ENCODE measurements around the gene BMI1.

The BMI1 gene

DNA sequence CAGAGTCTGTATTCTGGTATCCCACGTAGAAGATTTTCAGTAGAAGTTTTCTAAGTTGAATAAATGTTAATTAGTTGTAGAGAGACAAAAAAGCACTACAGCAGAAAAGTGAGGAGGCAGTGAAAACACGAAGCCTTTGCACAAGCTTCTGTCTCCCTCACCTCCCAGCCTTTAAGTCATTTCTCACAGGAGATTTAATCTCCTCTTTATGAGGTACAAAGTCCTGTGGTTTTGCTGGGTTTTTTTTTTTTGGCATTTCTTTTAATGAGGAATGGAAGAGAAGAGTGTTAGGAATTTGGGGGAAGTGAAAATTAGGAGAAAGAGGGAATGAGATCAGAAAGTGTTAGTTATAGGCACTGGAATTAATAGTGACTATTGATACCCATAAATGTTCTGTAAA lies 45.9 kb downstream of the BMI1 start:
- Histone ChIP-seq H3K27me3 (ENCODE audit: control insufficient read depth, low read length) (no peaks in the 10 kb centered on the region), H3K36me3 (ENCODE audit: control insufficient read depth, low read length) (no peaks in the 10 kb centered on the region), H3K9me3 (ENCODE audit: control insufficient read depth, insufficient read depth, low read length) (no peaks in the 10 kb centered on the region), H3K4me2 (ENCODE audit: low read length) (no peak overlapping the region), H3K79me2 (ENCODE audit: control insufficient read depth, low read length) (no peaks in the 10 kb centered on the region), H3K27ac (ENCODE audit: low read depth, low read length) (no peak overlapping the region), H4K20me1 (ENCODE audit: control insufficient read depth, insufficient read depth, low read depth, low read length) (no peaks in the 10 kb centered on the region), H3K4me3 (ENCODE audit: low read length) (no peak overlapping the region), H3F3A (ENCODE audit: control insufficient read depth, insufficient read depth) (no peaks in the 10 kb centered on the region), H3K4me1 (ENCODE audit: control insufficient read depth, low read length) (peaks cover 43% of the 10 kb centered on the region), H3K9me2 (replicated peaks; ENCODE audit: control insufficient read depth, low read length) (no peaks in the 10 kb centered on the region)
- TF ChIP-seq, protein P1, sequence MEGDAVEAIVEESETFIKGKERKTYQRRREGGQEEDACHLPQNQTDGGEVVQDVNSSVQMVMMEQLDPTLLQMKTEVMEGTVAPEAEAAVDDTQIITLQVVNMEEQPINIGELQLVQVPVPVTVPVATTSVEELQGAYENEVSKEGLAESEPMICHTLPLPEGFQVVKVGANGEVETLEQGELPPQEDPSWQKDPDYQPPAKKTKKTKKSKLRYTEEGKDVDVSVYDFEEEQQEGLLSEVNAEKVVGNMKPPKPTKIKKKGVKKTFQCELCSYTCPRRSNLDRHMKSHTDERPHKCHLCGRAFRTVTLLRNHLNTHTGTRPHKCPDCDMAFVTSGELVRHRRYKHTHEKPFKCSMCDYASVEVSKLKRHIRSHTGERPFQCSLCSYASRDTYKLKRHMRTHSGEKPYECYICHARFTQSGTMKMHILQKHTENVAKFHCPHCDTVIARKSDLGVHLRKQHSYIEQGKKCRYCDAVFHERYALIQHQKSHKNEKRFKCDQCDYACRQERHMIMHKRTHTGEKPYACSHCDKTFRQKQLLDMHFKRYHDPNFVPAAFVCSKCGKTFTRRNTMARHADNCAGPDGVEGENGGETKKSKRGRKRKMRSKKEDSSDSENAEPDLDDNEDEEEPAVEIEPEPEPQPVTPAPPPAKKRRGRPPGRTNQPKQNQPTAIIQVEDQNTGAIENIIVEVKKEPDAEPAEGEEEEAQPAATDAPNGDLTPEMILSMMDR (IDR thresholded peaks at IDR 0.05; ENCODE audit: low read depth, low read length, poor library complexity, severe bottlenecking): no peak
- no peak for TF ChIP-seq EZH2phosphoT487 (IDR thresholded peaks at IDR 0.05; ENCODE audit: borderline replicate concordance, low read length)

DNA sequence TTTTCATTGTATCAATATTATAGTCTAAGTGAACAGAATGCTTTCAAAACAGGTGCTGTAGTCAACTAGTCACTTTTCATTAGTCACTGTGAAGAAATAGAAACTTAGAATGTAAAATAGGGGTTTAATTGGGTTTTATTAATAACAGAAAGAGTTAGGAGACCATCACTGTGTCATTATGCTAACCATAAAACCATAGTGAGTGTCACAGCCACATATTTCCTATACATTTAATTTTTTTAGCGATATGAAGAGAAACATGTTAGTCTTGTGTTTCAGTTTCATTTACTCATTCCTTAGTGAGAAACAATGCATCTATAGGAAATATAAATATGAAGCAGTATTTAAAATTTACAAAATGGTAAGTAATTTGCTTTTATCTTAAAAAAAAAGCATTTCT lies 46.6 kb downstream of the BMI1 start:
- no peak overlapping the region for H3K27ac ChIP-seq (ENCODE audit: low read depth, low read length)
- H3K4me1 ChIP-seq (ENCODE audit: control insufficient read depth, low read length): peaks cover 45% of the 10 kb centered on the region
- H3K4me3 ChIP-seq (ENCODE audit: low read length): no peak overlapping the region
- no peaks in the 10 kb centered on the region for H3K9me2 ChIP-seq (replicated peaks; ENCODE audit: control insufficient read depth, low read length)
- no peaks in the 10 kb centered on the region for H3K36me3 ChIP-seq (ENCODE audit: control insufficient read depth, low read length)
- TF ChIP-seq EZH2phosphoT487 (IDR thresholded peaks at IDR 0.05; ENCODE audit: borderline replicate concordance, low read length): no peak
- TF ChIP-seq, protein P1 (IDR thresholded peaks at IDR 0.05; ENCODE audit: low read depth, low read length, poor library complexity, severe bottlenecking): no peak
- H3K4me2 ChIP-seq (ENCODE audit: low read length): no peak overlapping the region
- no peaks in the 10 kb centered on the region for H3K79me2 ChIP-seq (ENCODE audit: control insufficient read depth, low read length)
- H3F3A ChIP-seq (ENCODE audit: control insufficient read depth, insufficient read depth): no peaks in the 10 kb centered on the region
- H4K20me1 ChIP-seq (ENCODE audit: control insufficient read depth, insufficient read depth, low read depth, low read length): no peaks in the 10 kb centered on the region
- no peaks in the 10 kb centered on the region for H3K27me3 ChIP-seq (ENCODE audit: control insufficient read depth, low read length)
- H3K9me3 ChIP-seq (ENCODE audit: control insufficient read depth, insufficient read depth, low read length): no peaks in the 10 kb centered on the region

DNA sequence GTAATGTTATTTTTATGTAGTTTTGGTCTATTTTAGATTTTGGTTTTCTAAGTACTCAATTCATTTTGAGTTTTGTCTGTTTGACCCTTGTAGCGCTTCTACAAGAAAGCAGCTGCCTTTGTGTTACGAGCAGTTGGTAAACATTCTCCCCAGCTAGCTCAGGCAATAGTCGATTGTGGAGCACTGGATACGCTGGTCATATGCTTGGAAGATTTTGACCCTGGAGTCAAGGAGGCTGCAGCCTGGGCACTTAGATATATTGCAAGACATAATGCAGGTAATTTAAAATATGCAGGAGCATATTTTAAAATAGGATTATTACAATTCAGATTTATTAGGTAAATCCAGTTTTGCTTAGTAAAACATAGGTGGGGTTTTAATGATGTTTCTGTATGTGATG lies 47.5 kb downstream of the BMI1 start:
- Histone ChIP-seq H3K27ac (ENCODE audit: low read depth, low read length) (no peak overlapping the region), H3K4me1 (ENCODE audit: control insufficient read depth, low read length) (peaks cover 45% of the 10 kb centered on the region), H3K4me3 (ENCODE audit: low read length) (no peak overlapping the region), H3K27me3 (ENCODE audit: control insufficient read depth, low read length) (no peaks in the 10 kb centered on the region), H3K9me2 (replicated peaks; ENCODE audit: control insufficient read depth, low read length) (no peaks in the 10 kb centered on the region), H4K20me1 (ENCODE audit: control insufficient read depth, insufficient read depth, low read depth, low read length) (no peaks in the 10 kb centered on the region), H3K36me3 (ENCODE audit: control insufficient read depth, low read length) (no peaks in the 10 kb centered on the region), H3K4me2 (ENCODE audit: low read length) (no peak overlapping the region), H3K9me3 (ENCODE audit: control insufficient read depth, insufficient read depth, low read length) (no peaks in the 10 kb centered on the region), H3K79me2 (ENCODE audit: control insufficient read depth, low read length) (no peaks in the 10 kb centered on the region), H3F3A (ENCODE audit: control insufficient read depth, insufficient read depth) (no peaks in the 10 kb centered on the region)
- TF ChIP-seq, protein P1 (IDR thresholded peaks at IDR 0.05; ENCODE audit: low read depth, low read length, poor library complexity, severe bottlenecking): no peak
- no peak for TF ChIP-seq EZH2phosphoT487 (IDR thresholded peaks at IDR 0.05; ENCODE audit: borderline replicate concordance, low read length)

DNA sequence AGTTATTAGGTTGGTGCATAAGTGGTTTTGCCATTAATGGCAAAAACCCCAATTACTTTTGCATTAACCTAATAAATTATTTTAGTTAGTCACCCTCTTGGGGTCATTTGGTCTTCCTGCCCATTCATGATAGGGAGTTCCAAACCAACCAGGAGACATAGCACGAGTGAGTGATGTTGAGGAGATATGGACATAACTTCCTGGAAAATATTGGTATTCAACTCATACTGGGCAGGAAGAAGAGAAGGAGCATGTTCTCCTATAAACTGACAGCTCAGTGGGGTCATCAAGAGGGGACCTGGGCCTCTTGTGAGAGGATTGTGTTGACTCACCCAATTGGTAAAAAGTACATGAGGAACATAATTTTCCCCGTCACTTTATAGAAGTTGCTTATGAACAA lies 48.1 kb downstream of the BMI1 start:
- Histone ChIP-seq H3K27me3 (ENCODE audit: control insufficient read depth, low read length) (no peaks in the 10 kb centered on the region), H3K36me3 (ENCODE audit: control insufficient read depth, low read length) (no peaks in the 10 kb centered on the region), H3K27ac (ENCODE audit: low read depth, low read length) (no peak overlapping the region), H4K20me1 (ENCODE audit: control insufficient read depth, insufficient read depth, low read depth, low read length) (no peaks in the 10 kb centered on the region), H3K9me2 (replicated peaks; ENCODE audit: control insufficient read depth, low read length) (no peaks in the 10 kb centered on the region), H3F3A (ENCODE audit: control insufficient read depth, insufficient read depth) (no peaks in the 10 kb centered on the region), H3K4me3 (ENCODE audit: low read length) (no peak overlapping the region), H3K4me1 (ENCODE audit: control insufficient read depth, low read length) (peaks cover 45% of the 10 kb centered on the region), H3K9me3 (ENCODE audit: control insufficient read depth, insufficient read depth, low read length) (no peaks in the 10 kb centered on the region), H3K79me2 (ENCODE audit: control insufficient read depth, low read length) (no peaks in the 10 kb centered on the region), H3K4me2 (ENCODE audit: low read length) (no peak overlapping the region)
- TF ChIP-seq, protein P1 (IDR thresholded peaks at IDR 0.05; ENCODE audit: low read depth, low read length, poor library complexity, severe bottlenecking): no peak
- TF ChIP-seq EZH2phosphoT487 (IDR thresholded peaks at IDR 0.05; ENCODE audit: borderline replicate concordance, low read length): no peak
